HUES6 (cell line): Measurements from ENCODE around the gene UBAC2.
A peak's percentile ranks its signal among the peaks of the same experiment; 100 is the strongest.

Experiments used
- H3K27ac ChIP-seq: 2 replicates; pipeline ENCODE4 v1.7.0; 2013; ENCODE audit warnings: low read depth, mild to moderate bottlenecking, low read length, inconsistent platforms
- H3K27me3 ChIP-seq: 2 replicates; pipeline ENCODE4 v1.6.1; 2013; ENCODE audit warnings: low read length; ENCODE audit not compliant: control insufficient read depth, insufficient read depth
- H3K36me3 ChIP-seq: 2 replicates; pipeline ENCODE4 v1.6.1; 2013; ENCODE audit warnings: low read length; ENCODE audit not compliant: control insufficient read depth, insufficient read depth
- H3K4me1 ChIP-seq: 2 replicates; pipeline ENCODE4 v1.6.1; 2013; ENCODE audit warnings: low read length; ENCODE audit not compliant: control insufficient read depth, insufficient read depth
- H3K4me3 ChIP-seq: 2 replicates; pipeline ENCODE4 v1.5.1; 2013; ENCODE audit warnings: low read depth, low read length
- H3K9ac ChIP-seq: one replicate; pipeline ENCODE4 v1.6.1; 2013; ENCODE audit warnings: mild to moderate bottlenecking, low read length
- H3K9me3 ChIP-seq: 2 replicates; pipeline ENCODE4 v1.6.1; 2013; ENCODE audit warnings: low read depth, low read length; ENCODE audit not compliant: control insufficient read depth, insufficient read depth

Gene UBAC2

GRCh38 chr13:99185606-99186005 is 15.0 kb upstream of the UBAC2 start:
- H3K4me3 ChIP-seq: no peak overlapping the region
- peak overlapping the region; percentile 23; the same call in 1 of the 2 replicates for H3K27ac ChIP-seq
- no peaks in the 10 kb centered on the region for H3K36me3 ChIP-seq
- no peaks in the 10 kb centered on the region; the same call in 1 of the 2 replicates for H3K27me3 ChIP-seq
- no peak overlapping the region for H3K9ac ChIP-seq
- H3K9me3 ChIP-seq: peaks cover 8% of the 10 kb centered on the region
- H3K4me1 ChIP-seq: peaks cover 7% of the 10 kb centered on the region; the same call in 1 of the 2 replicates

DNA sequence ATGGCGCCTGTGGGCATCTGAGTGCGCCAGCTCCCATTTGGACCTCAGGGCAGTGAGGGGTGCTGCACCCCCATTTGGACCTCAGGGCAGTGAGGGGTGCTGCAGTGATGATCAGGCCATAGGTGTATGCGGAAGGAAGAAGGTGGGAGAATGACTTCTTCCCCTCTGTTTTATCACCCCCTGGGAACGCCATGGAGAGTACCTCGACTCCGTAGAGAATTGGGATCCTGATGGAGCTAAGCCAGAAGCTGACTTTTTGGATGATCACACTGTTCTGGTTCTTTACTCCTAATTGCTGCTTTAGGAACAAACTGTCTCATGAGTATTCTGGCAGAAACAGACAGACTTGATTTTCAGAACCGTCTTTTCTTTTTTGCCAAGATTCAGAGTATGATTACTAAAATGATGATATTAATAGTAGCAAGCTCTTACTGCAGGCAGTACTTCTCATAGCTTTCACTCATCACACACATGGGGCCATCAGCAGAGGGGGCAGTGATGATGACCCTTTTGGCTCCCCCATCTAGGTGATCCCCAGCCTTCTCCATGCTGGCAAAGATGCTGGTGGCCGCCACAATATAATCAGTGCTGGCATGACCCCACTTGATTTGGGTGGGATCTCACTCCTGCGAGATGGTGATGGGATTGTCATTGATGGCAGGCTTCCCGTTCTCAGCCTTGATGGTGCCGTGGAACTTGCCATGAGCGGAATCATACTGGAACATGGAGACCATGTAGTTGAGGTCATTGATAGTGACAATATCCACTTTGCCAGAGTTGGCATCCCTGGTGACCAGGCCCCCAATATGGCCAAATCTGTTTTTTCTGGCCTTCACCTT is 10.3 kb upstream of the UBAC2 start:
- H3K9me3 ChIP-seq: no peaks in the 10 kb centered on the region
- H3K27ac ChIP-seq: no peak overlapping the region
- no peak overlapping the region for H3K4me3 ChIP-seq
- no peak overlapping the region for H3K9ac ChIP-seq
- H3K36me3 ChIP-seq: no peaks in the 10 kb centered on the region
- no peaks in the 10 kb centered on the region; the same call in 1 of the 2 replicates for H3K27me3 ChIP-seq
- H3K4me1 ChIP-seq: peaks cover 4% of the 10 kb centered on the region; the same call in 1 of the 2 replicates

GRCh38 chr13:99191336-99191899 is 9.2 kb upstream of the UBAC2 start:
- no peak overlapping the region for H3K27ac ChIP-seq
- peaks cover 4% of the 10 kb centered on the region; the same call in 1 of the 2 replicates for H3K4me1 ChIP-seq
- no peaks in the 10 kb centered on the region for H3K9me3 ChIP-seq

GRCh38 chr13:99191900-99192399 is 8.7 kb upstream of the UBAC2 start:
- Histone ChIP-seq H3K9ac (no peak overlapping the region), H3K27me3 (no peaks in the 10 kb centered on the region), H3K4me1 (peaks cover 4% of the 10 kb centered on the region; the same call in 1 of the 2 replicates), H3K4me3 (no peak overlapping the region), H3K9me3 (no peaks in the 10 kb centered on the region), H3K36me3 (no peaks in the 10 kb centered on the region), H3K27ac (no peak overlapping the region)

More at GRCh38 chr13:99191336-99191899, 9.2 kb upstream of the UBAC2 start:
- H3K9ac ChIP-seq: no peak overlapping the region
- no peaks in the 10 kb centered on the region for H3K36me3 ChIP-seq
- no peaks in the 10 kb centered on the region; the same call in 1 of the 2 replicates for H3K27me3 ChIP-seq
- no peak overlapping the region for H3K4me3 ChIP-seq

DNA sequence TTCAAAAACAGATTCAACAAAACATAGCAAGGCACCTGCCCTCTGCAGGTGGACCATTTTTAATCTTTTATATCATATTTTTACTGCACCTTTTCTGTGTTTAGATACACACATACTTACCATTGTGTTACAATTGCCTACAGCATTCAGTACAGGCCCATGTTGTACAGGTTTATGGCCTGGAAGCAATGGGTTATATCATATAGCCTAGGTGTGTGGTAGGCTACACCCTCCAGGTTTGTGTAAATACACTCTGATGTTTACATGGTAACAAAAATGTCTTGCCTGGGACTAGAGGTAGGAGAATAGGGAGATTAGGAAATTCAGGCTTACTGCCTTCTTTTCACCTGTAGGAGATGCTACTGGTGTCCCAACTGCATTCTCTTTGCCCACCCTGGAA is 8.2 kb upstream of the UBAC2 start:
- no peaks in the 10 kb centered on the region; the same call in 1 of the 2 replicates for H3K4me1 ChIP-seq
- no peak overlapping the region for H3K27ac ChIP-seq
- no peaks in the 10 kb centered on the region for H3K27me3 ChIP-seq
- H3K9ac ChIP-seq: no peak overlapping the region
- H3K36me3 ChIP-seq: no peaks in the 10 kb centered on the region
- no peak overlapping the region for H3K4me3 ChIP-seq
- no peaks in the 10 kb centered on the region for H3K9me3 ChIP-seq

DNA sequence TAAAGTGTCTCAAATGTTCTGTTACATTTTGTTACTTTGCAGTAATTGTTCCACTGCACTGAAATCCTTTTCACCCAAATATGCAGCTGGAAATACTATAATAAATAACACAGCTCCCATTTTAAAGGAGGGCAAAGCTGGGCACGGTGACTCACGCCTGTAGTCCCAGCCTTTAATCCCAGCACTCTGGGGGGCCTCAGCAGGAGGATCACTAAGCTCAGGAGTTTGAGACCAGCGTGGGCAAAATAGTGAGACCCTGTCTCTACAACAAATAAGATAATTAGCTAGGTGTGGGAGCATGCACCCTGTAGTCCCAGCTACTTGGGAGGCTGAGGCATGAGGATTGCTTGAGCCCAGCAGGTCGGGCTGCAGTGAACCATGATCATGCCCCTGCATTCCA is 7.5 kb upstream of the UBAC2 start:
- no peak overlapping the region for H3K9ac ChIP-seq
- no peaks in the 10 kb centered on the region for H3K36me3 ChIP-seq
- no peak overlapping the region for H3K27ac ChIP-seq
- no peaks in the 10 kb centered on the region; the same call in 1 of the 2 replicates for H3K4me1 ChIP-seq
- no peak overlapping the region for H3K4me3 ChIP-seq
- no peaks in the 10 kb centered on the region for H3K9me3 ChIP-seq
- H3K27me3 ChIP-seq: no peaks in the 10 kb centered on the region

- Histone ChIP-seq H3K9me3 (no peaks in the 10 kb centered on the region), H3K27me3 (no peaks in the 10 kb centered on the region), H3K4me1 (peaks cover 4% of the 10 kb centered on the region; the same call in 1 of the 2 replicates), H3K36me3 (no peaks in the 10 kb centered on the region), H3K27ac (no peak overlapping the region), H3K4me3 (no peak overlapping the region), H3K9ac (no peak overlapping the region)
Measured at GRCh38 chr13:99196466-99197116, 4.1 kb upstream of the UBAC2 start.

DNA sequence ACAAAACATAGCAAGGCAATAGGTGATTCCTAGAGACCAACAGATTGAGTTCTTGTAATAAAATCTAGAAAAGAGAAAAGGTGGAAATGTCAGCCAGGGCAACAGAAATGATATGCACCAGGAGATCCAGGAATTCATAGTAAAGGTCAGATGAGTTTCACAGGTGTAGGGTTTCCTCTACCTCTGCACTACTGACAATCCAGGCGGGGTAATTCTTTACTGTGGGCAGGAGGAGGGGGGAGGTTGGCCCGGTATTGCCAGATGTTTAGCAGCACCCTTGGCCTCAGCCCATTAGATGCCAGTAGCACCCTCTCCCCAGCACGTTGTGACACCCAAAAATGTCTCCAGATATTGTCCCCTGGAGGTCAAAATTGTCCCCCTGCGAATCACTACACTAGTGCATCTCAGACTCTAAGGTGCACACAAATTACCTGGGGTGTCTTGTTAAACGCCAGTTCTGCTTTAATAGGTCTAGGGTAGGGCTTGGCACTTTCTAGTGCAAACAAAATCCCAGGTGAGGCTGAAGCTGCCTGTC is 3.5 kb upstream of the UBAC2 start:
- Histone ChIP-seq H3K9ac (no peak overlapping the region), H3K27me3 (no peaks in the 10 kb centered on the region), H3K27ac (no peak overlapping the region), H3K4me3 (no peak overlapping the region), H3K9me3 (no peaks in the 10 kb centered on the region), H3K4me1 (peaks cover 7% of the 10 kb centered on the region; the same call in 1 of the 2 replicates), H3K36me3 (no peaks in the 10 kb centered on the region)

DNA sequence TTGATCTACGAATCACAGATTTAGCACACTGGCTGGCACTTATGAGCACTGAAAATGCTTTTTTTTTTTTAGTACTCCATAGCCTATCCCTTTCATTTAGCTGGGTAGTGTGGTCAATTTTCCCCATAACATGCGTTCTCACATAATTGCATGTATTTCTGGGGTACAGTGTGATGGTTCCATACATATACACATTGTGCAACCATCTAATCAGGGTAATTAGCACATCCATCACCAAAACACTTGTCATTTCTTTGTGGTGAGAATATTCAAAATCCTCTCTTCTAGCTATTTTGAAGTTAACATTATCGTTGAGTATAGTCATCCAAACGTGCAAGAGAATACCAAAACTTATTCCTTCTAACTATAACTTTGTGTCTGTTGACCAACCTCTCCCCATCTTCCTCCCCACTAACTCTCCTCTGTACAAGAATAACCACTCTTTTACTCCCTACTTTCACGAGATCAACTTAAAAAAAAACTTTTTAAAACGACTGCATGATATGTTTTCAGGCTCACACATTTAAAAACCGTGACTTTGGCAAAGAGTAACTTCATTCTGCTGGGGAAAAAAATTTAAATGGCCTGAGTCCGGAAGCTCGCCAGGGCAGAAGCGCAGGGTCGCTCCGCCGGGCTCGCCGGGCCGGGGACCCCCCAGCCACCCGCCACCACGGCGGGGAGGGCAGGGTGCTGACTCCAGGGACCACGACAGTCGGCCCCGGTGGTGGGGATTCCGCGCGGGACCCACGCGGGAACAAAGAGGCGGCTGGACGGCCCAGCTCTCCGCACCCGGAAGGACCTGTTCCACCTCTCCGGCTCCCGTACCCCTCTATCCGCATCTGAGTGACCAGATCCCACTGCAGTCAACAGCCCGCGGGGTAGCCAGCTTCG is 868 bp upstream of the UBAC2 start:
- Histone ChIP-seq H3K4me1 (peaks cover 16% of the 10 kb centered on the region; the same call in 1 of the 2 replicates), H3K4me3 (peak overlapping the region; percentile 77), H3K36me3 (peaks cover 4% of the 10 kb centered on the region), H3K9ac (peak overlapping the region; percentile 97), H3K27ac (peak overlapping the region; percentile 98), H3K9me3 (no peaks in the 10 kb centered on the region), H3K27me3 (no peaks in the 10 kb centered on the region)
